GM08714 (cell line): Measurements from ENCODE around the gene CHRND.

Experiments used
- H3K4me3 ChIP-seq: fragments of 200-500 bp; sonication (Bioruptor generic); 2 replicates; pipeline ENCODE4 v1.5.1; 2014; ENCODE audit warnings: mild to moderate bottlenecking, low read length, inconsistent platforms
- ZNF274 ChIP-seq: IDR thresholded peaks from 2 replicates; pipeline ENCODE4 v1.6.1; 2012; ENCODE audit warnings: mild to moderate bottlenecking, low read depth, low read length

Gene CHRND

GRCh38 chr2:232573771-232574435 lies 47.9 kb downstream of the CHRND start:
- no peak for TF ChIP-seq ZNF274
- H3K4me3 ChIP-seq, result no peak overlapping the region

- H3K4me3 ChIP-seq, result no peak overlapping the region
- TF ChIP-seq ZNF274, result no peak
These were observed 48.9 kb downstream of the CHRND start for GRCh38 chr2:232574674-232575403.

- no peak for TF ChIP-seq ZNF274
- no peak overlapping the region for H3K4me3 ChIP-seq
These were observed 49.4 kb downstream of the CHRND start for GRCh38 chr2:232575404-232575746.

- no peak for TF ChIP-seq ZNF274
- H3K4me3 ChIP-seq, result no peak overlapping the region
These were observed 51.0 kb downstream of the CHRND start for GRCh38 chr2:232576995-232577394.

- H3K4me3 ChIP-seq, result no peak overlapping the region
- no peak for TF ChIP-seq ZNF274
These were observed 51.9 kb downstream of the CHRND start for GRCh38 chr2:232577841-232578240.

GRCh38 chr2:232578626-232579025 lies 52.7 kb downstream of the CHRND start:
- no peak overlapping the region for H3K4me3 ChIP-seq
- no peak for TF ChIP-seq ZNF274

- no peak for TF ChIP-seq ZNF274
- no peak overlapping the region for H3K4me3 ChIP-seq
These were observed 54.7 kb downstream of the CHRND start for GRCh38 chr2:232580648-232580981.

- TF ChIP-seq ZNF274, result no peak
- no peak overlapping the region for H3K4me3 ChIP-seq
These were observed 55.8 kb downstream of the CHRND start for GRCh38 chr2:232581725-232582124.

GRCh38 chr2:232584238-232584637 lies 58.3 kb downstream of the CHRND start:
- H3K4me3 ChIP-seq, result no peak overlapping the region
- TF ChIP-seq ZNF274, result no peak
